Bronchial epithelial cell (primary cell): ENCODE results near the gene AMER3. TPM values are rescaled to one million over a fixed set of nuclear protein-coding genes. Genes with fewer than 3 reads are reported as not detected.

ENCODE experiments used
- DNase-seq: peaks from one replicate; pipeline ENCODE4 v3.0.0-alpha.2; 2010; ENCODE audit warnings: low read depth
- FAIRE-seq: peaks from 2 replicates; lab custom pipeline; 2011; peaks lifted over from hg19 to GRCh38; lab: Jason Lieb, UNC
- H3K27me3 ChIP-seq: 2 replicates; pipeline ENCODE4 v1.5.1; 2011; ENCODE audit warnings: low read length; ENCODE audit not compliant: control insufficient read depth, insufficient read depth
- H3K36me3 ChIP-seq: 2 replicates; pipeline ENCODE4 v1.5.1; 2011; ENCODE audit warnings: low read length; ENCODE audit not compliant: control insufficient read depth, insufficient read depth
- H3K4me3 ChIP-seq: 2 replicates; pipeline ENCODE4 v1.5.1; 2011; ENCODE audit warnings: mild to moderate bottlenecking, low read depth, low read length, control low read depth
- total RNA-seq: library from RNA; depleted of rRNA; stranded (reverse); fragments of >200 nt; gene quantifications from 2 replicates; pipeline ENCODE4 v1.2.1, GENCODE V29; 2014
- TF ChIP-seq, protein P1 (sequence below): IDR thresholded peaks from 2 replicates; pipeline ENCODE4 v1.5.1; 2011; ENCODE audit warnings: mild to moderate bottlenecking, moderate library complexity, low read length, control low read depth, inconsistent platforms; ENCODE audit not compliant: insufficient read depth, severe bottlenecking

AMER3 gene
- total RNA-seq, 1 donor from 2014 or later, result under 0.01 TPM

DNA sequence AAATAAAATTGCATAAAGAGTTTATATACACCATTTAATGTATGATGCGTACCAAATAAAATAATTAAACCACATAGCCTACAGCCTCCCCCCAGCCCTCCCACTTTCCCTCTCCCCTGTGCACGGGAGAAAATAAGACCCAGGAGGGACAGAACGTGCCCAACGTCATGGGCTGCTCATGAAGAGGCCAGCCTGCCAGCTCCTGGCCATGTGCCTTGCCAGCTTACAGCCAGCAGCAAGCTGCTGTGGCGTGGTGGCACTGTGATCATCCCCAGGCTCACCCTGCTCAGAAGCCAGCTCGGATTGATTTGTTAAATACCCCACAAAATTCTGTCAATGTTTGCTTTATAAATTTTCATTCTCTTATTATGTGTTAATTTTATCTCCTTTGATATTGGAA is 18.9 kb upstream of the AMER3 start:
- DNase-seq (no peak), FAIRE-seq (no peak)
- TF ChIP-seq, protein P1, sequence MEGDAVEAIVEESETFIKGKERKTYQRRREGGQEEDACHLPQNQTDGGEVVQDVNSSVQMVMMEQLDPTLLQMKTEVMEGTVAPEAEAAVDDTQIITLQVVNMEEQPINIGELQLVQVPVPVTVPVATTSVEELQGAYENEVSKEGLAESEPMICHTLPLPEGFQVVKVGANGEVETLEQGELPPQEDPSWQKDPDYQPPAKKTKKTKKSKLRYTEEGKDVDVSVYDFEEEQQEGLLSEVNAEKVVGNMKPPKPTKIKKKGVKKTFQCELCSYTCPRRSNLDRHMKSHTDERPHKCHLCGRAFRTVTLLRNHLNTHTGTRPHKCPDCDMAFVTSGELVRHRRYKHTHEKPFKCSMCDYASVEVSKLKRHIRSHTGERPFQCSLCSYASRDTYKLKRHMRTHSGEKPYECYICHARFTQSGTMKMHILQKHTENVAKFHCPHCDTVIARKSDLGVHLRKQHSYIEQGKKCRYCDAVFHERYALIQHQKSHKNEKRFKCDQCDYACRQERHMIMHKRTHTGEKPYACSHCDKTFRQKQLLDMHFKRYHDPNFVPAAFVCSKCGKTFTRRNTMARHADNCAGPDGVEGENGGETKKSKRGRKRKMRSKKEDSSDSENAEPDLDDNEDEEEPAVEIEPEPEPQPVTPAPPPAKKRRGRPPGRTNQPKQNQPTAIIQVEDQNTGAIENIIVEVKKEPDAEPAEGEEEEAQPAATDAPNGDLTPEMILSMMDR, result no peak
- H3K4me3 ChIP-seq, result no peak overlapping the region
- H3K36me3 ChIP-seq, result no peaks in the 10 kb centered on the region
- H3K27me3 ChIP-seq, result no peaks in the 10 kb centered on the region

DNA sequence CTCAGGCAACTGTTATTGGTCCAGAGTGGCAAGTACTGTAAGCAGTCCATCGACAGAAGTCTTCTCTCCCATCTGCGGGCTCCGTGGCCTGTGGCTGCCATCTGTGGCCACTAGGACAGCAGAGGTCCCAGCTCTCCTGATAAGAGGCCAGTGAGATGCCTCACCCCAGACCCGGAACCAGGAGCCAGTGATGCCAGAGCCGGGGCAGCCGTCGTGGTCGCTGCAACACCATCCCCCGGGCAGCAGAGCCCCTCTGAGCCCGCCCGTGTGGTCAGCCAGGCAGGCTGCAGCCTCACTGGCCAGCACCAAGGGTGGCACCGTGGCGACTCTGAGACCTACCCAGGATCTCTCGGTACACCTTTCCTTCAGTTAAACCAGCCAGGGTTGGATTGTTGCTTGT is 17.7 kb upstream of the AMER3 start:
- FAIRE-seq (peak; percentile 40), DNase-seq (no peak)
- Histone ChIP-seq H3K36me3 (no peaks in the 10 kb centered on the region), H3K4me3 (no peak overlapping the region), H3K27me3 (no peaks in the 10 kb centered on the region)
- TF ChIP-seq, protein P1, result no peak

DNA sequence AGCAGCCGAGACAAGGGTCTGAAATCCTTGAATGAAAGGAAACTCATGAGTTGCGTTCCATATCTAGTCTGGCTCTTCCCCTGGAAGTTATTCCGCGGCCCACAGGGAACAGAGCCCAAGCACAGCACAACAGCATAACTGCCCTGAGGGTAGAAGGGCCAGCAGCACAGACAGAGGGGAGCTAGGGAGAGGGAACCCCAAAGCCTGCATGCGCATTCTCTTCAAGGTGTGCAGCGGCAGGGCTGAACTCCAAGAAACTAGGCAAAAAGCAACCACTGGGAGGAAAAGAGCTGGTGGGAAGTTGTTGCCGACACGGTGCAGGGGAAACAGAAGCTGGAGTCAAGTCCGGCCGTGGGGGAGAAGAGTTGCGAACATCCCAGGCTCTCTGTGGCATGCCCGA is 14.7 kb upstream of the AMER3 start:
- FAIRE-seq (no peak), DNase-seq (no peak)
- Histone ChIP-seq H3K4me3 (no peak overlapping the region), H3K36me3 (no peaks in the 10 kb centered on the region), H3K27me3 (peaks cover 3% of the 10 kb centered on the region)
- TF ChIP-seq, protein P1, result no peak

DNA sequence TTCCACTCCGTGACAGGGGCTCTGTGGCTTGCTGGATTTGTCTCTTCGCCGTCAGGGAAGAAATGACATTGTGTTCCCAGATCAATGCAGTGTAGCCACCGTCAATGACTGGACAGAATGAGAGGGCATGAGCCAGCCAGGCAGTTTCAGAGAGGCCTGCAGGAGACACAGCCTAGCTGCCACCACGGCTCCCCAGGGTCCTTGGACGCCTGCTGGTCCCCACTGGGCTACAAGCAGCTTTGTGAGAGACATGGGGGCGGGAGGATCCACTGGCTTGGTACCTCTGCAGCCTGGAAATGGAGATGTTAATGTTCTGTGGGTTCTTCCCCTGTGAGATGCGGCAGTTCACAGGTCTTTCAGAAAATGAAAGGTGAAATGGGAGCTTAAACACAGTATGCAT is 12.1 kb upstream of the AMER3 start:
- TF ChIP-seq, protein P1, result no peak
- DNase-seq (no peak), FAIRE-seq (no peak)
- H3K36me3 ChIP-seq, result no peaks in the 10 kb centered on the region
- H3K27me3 ChIP-seq, result peaks cover 3% of the 10 kb centered on the region
- no peak overlapping the region for H3K4me3 ChIP-seq

DNA sequence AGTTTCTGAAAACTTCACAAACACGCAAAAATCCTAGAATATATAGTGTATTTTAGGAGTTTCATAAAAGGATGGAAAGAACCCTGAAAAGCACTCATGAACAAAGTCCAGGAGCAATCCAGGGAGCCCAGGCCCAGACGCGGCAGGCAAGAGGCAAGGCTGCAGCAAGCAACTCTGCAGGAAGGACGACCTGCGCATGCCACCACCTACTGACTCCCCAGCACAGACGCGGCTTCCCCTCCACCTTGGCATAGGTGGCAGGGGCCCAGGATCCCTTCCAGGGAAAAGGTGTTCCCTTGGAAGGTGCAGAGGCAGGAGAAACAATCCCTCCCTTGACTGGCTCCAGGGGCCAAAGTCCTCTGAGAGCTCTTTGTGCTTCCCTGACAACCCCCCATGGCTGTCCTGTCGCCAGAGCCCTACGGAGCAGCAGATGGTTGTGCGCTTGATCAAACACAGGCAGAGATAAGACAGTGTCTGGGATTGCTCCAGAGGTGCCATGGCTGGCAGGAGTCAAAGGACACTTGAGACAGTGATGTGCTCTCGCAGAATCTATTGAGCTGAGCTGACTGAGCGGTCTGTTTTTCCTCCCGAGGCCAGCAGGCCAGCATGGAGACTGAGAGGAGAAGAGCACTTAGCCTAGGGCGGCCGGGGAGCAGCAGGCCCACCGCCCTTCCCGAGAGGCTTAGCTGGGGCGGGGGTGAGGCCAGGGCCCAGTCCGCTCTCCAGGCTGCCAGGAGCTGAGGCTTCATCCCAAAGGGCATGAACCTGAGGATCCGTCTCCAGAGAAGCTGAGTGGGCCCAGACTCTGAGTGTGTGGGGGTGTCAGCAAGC is 10.8 kb upstream of the AMER3 start:
- Histone ChIP-seq H3K27me3 (peaks cover 3% of the 10 kb centered on the region), H3K4me3 (no peak overlapping the region), H3K36me3 (no peaks in the 10 kb centered on the region)
- no peak for FAIRE-seq
- DNase-seq, result no peak
- TF ChIP-seq, protein P1, result no peak
